Umbilical cord (tissue), 2 donors: Measurements from ENCODE around the gene FOXP2. TPM values are rescaled to one million over a fixed set of nuclear protein-coding genes. Genes with fewer than 3 reads are reported as not detected.

Experiments used
- DNase-seq: peaks from one replicate; pipeline ENCODE4 v3.0.0-alpha.2; 2015; ENCODE audit warnings: low spot score
- total RNA-seq: library from RNA; depleted of rRNA; stranded (reverse); fragments of >200 nt; gene quantifications from one replicate; pipeline ENCODE4 v1.2.3, GENCODE V29; 2014; ENCODE audit warnings: low replicate concordance; ENCODE audit not compliant: insufficient read depth

Gene FOXP2
- total RNA-seq, 1 donor from 2014 or later, result 13.0 TPM

DNA sequence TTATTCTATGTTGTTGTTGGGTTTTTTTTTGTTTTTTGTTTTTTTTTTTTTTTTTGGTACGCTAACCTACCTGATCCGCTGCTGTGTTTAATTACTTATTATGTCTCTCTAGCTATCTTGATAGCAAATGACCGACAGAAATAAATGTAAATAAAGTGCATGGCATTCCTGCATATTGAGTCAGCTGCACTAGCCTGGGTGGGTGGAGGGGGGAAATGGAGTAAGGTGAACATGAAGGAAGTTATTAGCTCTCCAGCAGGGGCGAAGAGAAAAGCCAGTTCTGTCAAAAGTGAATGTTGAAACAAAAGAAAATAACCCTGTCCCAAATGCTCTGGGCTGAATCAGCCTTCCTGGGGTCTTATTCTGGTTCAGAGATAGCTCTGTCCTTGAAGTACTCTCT is 296.6 kb downstream of the FOXP2 start:
- peak; percentile 7 for DNase-seq

GRCh38 chr7:114715907-114716306 is 301.3 kb downstream of the FOXP2 start:
- DNase-seq, result no peak

DNA sequence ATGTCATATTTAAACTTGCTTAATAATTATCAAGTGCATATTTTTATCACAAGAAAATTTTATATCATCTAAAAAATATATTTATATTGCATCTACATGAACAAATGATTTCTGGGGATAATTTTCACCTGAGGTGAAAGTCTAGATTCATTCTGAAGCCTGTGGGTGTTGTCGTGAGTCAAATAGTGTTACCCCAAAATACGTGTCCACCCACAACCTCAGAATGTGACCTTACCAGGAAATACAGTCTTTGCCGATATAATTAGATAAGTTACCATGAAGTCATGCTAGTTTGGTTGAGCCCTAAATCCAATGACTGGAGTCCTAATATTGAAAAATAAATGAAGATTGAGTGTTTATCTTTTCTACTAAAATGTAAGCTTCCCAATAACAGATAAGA is 304.2 kb downstream of the FOXP2 start:
- no peak for DNase-seq

GRCh38 chr7:114720725-114721124 is 306.1 kb downstream of the FOXP2 start:
- DNase-seq, result no peak

GRCh38 chr7:114722562-114722961 is 307.9 kb downstream of the FOXP2 start:
- no peak for DNase-seq

- no peak for DNase-seq
These were observed 308.7 kb downstream of the FOXP2 start for GRCh38 chr7:114723308-114723707.

GRCh38 chr7:114740095-114740494 is 325.5 kb downstream of the FOXP2 start:
- no peak for DNase-seq

DNA sequence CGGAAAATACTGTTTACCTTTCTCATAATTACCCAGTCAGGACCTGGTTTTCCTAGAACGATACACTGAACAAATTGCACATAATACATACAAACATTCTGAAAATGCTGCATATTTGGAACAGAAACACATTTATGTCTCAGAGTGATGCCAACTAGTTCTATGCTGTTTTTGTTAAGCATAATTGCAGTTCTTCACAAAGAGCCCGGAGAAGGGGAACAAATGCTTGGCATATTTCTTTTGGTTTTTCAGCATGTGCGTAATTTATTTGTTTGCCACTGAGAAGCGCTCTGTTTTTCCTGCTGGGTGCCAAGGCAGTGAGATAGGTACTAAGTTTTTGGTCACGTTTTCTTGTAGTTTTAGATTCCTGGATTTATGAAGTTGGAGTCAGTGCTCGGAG is 326.3 kb downstream of the FOXP2 start:
- DNase-seq, result no peak

- no peak for DNase-seq
These were observed 327.3 kb downstream of the FOXP2 start for GRCh38 chr7:114741911-114742310.
